Measurements from ENCODE around the gene FAAP100.

FAAP100 gene

GRCh38 chr17:81576621-81577277 lies 24.6 kb upstream of the FAAP100 start:
- DNase-seq (ENCODE audit: low spot score), result peak; percentile 88

GRCh38 chr17:81575836-81576235 lies 23.7 kb upstream of the FAAP100 start:
- DNase-seq (ENCODE audit: low spot score), result no peak

GRCh38 chr17:81574643-81574956 lies 22.4 kb upstream of the FAAP100 start:
- DNase-seq (ENCODE audit: low spot score), result no peak

DNA sequence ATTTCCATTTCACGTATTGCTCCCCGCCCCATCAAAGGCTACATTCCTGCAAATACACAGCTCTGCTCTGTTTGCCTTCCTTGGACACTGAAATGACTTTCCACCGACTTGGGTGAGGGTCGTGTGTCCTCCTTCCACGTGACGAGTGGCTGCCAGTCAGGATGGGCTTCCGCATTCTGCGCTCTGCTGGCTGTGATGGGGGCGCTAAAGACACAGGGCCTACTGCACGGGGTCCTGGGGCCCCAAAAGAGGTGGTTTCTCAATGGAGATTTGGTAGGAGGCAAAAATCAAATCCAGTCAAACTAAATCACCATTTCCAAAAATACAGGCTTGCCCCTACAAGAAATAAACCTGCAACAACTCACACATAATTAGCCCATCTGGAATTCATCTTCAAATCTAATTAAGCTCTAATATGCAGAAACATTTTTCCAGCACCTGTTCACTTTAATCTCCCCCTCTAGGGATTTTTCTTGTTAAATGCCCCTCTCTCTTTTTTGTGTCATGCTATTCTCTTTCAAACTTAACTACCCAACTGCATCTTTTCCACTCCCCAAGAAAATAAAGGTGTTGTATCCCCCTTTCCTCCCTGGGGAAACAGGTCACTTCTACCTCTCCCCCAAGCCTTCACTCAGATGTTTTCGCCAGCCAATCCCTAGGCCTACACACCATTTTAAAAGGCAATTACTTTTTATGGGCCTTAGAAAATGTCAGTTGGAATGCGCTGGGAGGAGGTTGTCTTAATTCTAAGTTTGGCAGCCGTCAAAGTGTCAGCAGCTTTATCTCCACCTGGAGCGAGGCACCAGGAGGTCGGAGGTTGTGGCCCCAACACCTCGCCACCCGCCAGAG lies 21.9 kb upstream of the FAAP100 start:
- DNase-seq (ENCODE audit: low spot score), result no peak

GRCh38 chr17:81572563-81573168 lies 20.5 kb upstream of the FAAP100 start:
- no peak for DNase-seq (ENCODE audit: low spot score)

DNA sequence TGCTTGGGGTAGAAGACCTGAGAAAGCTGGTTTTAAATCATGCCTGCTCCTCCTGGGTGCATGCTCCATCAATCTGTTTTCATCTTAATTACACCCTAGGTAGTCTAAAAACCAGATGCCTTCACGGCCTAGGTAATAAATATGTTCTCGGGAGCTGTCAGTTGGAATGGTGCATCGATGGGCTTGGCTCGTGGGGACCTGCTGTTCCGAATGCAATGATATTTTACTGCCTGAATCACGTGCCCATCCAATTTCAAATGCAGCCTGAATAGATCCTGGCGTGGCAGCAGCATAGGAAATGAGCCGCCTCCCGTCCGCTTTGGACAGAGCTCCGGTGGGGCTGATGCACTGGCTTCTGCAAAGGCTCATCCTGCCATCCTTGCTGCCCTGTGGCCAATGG lies 18.8 kb upstream of the FAAP100 start:
- DNase-seq (ENCODE audit: low spot score), result no peak

DNA sequence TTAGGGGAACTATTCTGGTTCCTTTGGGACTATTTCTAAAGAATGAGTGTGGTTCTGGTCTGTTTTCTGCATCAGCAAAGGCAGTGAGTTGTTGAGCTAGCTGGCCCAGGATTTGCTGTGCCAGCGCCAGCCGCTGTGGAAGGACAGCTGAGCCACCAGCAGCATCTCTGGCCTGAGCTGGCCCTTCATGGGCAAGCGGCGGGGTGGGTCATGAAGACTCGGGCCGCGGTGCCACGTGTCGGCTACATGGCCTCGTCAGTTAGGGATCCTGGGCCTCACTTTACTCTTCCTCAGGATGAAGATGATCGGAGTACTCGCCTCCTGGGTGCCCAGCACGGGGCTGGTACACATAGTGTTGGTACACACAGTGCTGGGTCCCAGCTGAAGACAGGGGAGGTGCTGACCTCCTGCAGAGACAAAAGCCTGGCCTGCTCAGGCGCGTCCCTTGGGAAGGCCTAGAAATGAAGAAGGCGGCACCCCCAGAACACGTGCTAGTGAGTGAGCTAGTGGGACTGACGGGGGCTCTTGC lies 17.9 kb upstream of the FAAP100 start:
- DNase-seq (ENCODE audit: low spot score), result no peak

- no peak for DNase-seq (ENCODE audit: low spot score)
These were observed 16.3 kb upstream of the FAAP100 start for GRCh38 chr17:81568416-81568815.

DNA sequence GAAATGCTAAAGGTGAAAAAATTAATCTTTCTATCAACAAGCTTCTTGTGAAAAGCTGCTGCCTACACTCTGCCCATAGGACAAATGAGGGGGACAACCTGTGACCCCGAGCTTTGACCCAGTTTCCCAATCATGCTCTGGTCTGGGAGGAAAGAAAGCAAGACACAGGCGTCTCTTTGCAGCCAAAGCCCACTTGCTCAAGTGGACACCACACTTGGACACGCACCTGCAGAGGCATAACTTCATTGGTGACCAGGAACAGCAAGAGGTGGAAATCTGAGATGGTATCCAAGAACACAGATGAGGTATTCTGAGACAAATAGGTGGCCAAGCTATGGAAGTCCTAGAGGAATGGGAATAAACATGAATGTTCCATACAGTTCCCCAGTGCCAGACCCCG lies 15.0 kb upstream of the FAAP100 start:
- no peak for DNase-seq (ENCODE audit: low spot score)

- DNase-seq (ENCODE audit: low spot score), result peak; percentile 87
These were observed 14.4 kb upstream of the FAAP100 start for GRCh38 chr17:81566461-81567126.

DNA sequence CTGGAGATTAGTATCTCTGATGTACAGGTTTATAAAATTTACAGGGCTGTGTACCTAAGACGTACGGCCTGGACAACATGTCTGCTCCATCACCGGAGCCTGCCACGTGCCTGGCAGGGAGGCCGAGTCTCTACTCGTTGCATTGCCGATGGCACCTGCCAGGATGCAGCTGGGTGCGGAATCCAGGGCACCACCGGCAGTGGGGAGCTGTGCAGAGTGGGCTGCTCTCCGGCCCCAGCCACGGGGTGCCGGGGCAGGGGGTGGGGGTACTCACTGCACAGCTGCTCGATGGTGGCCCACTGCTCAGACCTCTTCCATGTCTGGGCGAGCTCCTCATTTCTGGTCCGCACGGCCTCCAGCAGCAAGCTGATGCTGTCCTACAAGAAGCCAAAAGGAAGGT lies 13.1 kb upstream of the FAAP100 start:
- no peak for DNase-seq (ENCODE audit: low spot score)

DNA sequence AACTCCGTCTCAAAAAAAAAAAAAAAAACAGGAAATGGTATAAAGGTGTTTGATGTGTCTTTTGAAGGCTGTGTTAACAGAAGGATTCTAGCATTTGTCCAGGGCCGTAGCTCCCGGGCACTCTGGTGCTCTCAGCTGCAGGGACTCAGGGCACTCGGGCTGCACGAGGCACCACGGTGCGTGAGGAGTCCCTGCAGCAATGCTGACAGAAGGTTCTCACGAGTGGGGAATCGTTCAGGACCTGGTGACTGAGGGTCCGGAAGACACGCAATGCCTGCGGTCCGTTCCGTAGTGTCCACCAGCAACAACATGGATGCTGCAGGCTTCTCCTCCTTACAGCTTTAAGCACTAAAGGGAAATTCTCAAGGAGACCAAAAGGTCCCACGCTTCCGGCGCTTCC lies 12.6 kb upstream of the FAAP100 start:
- DNase-seq (ENCODE audit: low spot score), result no peak

DNA sequence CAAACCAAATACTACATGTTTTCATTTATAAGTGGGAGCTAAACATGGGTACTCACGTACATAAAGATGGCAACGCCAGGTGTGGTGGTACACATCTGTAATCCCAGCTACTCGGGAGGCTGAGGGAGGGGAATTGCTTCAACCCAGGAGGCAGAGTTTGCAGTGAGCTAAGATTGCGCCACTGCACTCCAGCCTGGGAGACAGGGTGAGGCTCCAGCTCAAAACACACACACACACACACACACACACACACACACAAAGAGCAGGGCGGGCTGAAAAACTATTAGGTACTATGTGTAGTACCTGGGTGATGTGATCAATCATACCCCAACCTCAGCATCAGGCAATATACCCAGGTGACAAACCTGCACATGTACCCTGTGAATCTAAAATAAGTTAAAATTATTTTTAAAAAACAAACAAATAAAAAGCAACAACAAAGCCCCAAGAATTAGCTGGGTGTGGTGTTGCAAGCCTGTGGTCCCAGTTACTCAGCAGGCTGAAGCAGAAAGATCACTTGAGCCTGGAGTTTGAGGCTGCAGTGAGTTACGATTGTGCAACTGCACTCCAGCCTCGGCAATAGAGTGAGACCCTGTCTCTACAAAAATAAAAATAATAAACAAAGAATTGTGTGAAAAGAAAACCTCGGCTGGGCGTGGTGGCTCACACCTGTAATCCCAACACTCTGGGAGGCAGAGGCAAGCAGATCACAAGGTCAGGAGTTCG lies 11.9 kb upstream of the FAAP100 start:
- DNase-seq (ENCODE audit: low spot score), result no peak

DNA sequence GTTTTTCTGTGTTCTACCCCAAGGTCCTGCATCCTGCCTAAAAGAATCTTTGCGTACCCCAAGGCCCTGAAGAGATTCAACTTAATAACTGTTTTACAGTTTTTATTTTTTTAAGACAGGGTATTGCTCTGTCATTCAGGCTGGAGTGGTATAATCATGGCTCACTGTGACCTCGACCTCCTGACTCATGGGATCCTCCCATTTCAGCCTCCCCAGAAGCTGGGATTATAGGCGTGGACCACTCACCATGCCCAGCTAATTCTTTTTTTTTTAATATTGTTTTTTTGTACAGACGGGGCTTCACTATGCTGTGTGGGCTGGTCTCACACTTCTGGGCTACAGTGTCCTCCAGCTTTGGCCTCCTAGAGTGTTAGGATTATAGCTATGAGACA lies 9.3 kb upstream of the FAAP100 start:
- no peak for DNase-seq (ENCODE audit: low spot score)

DNA sequence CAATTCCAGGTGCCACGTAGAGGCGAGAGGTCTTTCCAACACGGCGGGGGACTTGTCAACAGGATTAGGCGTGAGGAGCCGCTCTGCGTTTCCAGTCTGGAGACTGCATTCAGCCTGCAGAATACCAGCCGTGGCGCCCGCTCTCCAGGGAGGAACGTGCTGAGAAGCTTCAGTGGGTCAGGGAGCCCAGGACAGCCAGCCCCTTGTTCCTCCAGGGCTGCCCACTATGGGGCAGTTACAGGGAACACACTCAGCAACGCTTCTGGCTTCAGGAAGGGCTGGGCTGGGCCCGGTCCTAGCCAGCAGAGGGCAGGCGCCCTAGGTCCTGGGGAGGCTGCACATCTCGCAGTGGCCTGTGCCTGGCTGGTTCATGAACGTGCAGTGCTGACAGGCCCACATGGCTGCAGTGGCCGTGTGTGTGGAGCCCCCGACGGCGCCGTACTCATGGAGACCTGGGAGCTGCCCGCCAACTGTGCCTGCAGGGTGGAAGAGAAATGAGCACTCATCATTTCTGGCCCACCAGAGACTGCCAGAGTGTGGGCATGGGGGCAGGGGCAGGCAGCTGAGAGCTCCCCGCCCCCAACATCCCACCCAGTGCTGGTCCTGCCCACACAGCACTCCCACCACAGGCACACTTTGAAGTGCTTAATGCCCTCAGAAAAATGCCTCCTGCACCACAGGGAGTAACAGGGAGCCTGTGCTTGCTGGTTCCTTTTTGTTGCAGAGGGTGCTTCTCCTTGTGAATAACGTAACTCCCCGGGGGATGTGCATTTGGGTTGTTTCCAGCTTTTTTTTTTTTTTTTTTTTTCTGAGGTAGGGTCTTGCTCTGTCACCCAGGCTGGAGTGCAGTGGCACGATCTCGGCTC lies 7.0 kb upstream of the FAAP100 start:
- DNase-seq (ENCODE audit: low spot score), result no peak

GRCh38 chr17:81558115-81558468 lies 5.9 kb upstream of the FAAP100 start:
- DNase-seq (ENCODE audit: low spot score), result no peak

DNA sequence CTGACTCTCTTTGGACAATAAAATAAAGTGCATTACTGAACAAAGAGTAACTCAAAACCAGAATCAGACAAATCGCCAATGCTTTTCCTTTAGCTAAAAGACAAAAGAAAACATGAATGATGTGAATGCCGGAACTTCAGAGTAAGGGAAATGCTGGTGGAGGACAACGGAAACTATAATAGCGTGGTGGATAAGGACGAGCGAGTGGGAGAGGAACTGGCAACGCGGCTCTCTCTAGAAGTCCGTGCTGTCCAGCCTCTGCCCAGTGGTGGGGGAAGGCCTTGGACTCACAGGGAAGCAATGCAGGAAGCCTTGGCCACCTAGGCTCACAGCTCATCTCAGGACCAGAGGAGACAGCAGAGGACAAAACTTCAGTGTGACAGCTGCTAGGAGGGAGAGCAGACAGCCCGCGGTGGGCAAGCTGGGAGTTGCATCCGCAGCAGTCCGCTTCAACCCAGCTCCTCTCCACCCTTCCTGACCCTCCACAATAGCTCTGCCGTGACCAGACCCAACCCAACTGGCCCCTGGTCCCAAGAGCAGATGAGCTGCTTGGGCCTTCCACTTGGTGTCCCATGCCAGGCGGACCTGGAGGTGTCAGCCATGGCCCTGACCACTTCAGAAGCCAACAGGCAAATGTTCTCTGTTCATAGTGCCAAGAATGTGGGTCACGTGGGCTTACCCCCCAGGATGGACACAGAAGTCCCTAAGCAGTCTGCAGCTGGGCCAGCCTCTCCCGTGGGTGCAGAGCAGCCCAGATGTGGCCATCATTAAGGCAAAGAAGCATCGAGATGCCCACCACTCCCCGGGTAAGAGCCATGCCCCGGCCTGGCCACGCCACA lies 5.3 kb upstream of the FAAP100 start:
- no peak for DNase-seq (ENCODE audit: low spot score)

- DNase-seq (ENCODE audit: low spot score), result no peak
These were observed 4.7 kb upstream of the FAAP100 start for GRCh38 chr17:81556863-81557262.

DNA sequence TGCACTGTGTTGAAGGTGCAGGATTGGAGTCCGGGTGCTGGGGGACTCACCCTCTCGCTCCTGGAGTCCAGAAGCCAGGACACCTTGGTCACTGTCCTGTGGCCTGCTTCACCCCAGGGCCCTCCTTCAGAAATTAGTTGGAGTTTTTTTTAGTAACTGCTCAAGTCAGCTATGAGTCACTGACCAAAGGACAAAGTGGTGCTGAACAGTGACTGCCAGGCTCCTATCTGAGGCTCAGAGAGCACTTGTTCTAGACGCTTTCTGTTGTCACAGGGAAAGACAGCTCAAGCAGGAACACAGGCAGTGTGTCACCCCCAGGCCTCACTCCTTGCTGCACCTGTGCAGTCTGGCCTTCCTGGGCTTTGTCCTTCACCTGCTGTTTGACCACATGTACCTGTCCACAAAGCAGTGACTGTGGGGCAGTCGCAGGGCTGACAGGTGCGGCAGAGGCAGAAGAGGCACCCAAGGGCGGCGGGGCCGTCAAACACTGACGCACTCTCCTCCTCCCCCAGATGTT lies 4.1 kb upstream of the FAAP100 start:
- peak; percentile 68 for DNase-seq (ENCODE audit: low spot score)

Measured in AG08396 (cell line).